ENCODE measurements around the gene RAB37.

- TF ChIP-seq CTCF (IDR thresholded peaks at IDR 0.05) = no peak
- TF ChIP-seq EZH2 (IDR thresholded peaks at IDR 0.05; ENCODE audit: borderline replicate concordance, insufficient read depth, low read depth, low read length, poor library complexity, severe bottlenecking) = no peak
Observed at GRCh38 chr17:74775409-74776043, 38.5 kb downstream of the RAB37 start.
